NCI-H2029 (cell line): ENCODE measurements around the gene IPO4.

Source experiments
- DNase-seq: peaks from one replicate; lab custom pipeline; 2025; lab: John Stamatoyannopoulos, UW

The IPO4 gene

GRCh38 chr14:24146978-24147760 is 41.4 kb downstream of the IPO4 start, which contains the start of gene RNF31:
Gene RNF31, plus strand, starts transcription at chr14:24147498. Its CDS starts 201 bp downstream, at chr14:24147699.
- DNase-seq = peak; percentile 98

- DNase-seq = peak; percentile 97
Measured at GRCh38 chr14:24146453-24146977, 42.1 kb downstream of the IPO4 start, which contains the start of gene PSME2. Gene PSME2, minus strand, starts transcription at chr14:24146610. Its CDS starts 29 bp downstream, at chr14:24146581.

- DNase-seq = no peak
Measured at GRCh38 chr14:24145690-24146452, 42.7 kb downstream of the IPO4 start.

- DNase-seq = no peak
Measured at GRCh38 chr14:24145219-24145618, 43.4 kb downstream of the IPO4 start.

- DNase-seq = no peak
Measured at GRCh38 chr14:24144451-24144850, 44.2 kb downstream of the IPO4 start.

- DNase-seq = no peak
Measured at GRCh38 chr14:24143511-24143910, 45.1 kb downstream of the IPO4 start.

GRCh38 chr14:24141097-24141880 is 47.3 kb downstream of the IPO4 start, which contains the start of gene EMC9:
Gene EMC9, minus strand, starts transcription at chr14:24141591. Its CDS starts 287 bp downstream, at chr14:24141304.
- peak; percentile 99 for DNase-seq

- no peak for DNase-seq
Measured at GRCh38 chr14:24139272-24139934, 49.2 kb downstream of the IPO4 start.

GRCh38 chr14:24138396-24139271 is 50.0 kb downstream of the IPO4 start:
- no peak for DNase-seq

- no peak for DNase-seq
Measured at GRCh38 chr14:24137529-24138395, 50.9 kb downstream of the IPO4 start.

- DNase-seq = no peak
Measured at GRCh38 chr14:24136684-24137528, 51.7 kb downstream of the IPO4 start.

- peak; percentile 84 for DNase-seq
Measured at GRCh38 chr14:24135834-24136683, 52.6 kb downstream of the IPO4 start, which contains the start of gene PSME1. Gene PSME1, plus strand, starts transcription at chr14:24136194. Its CDS starts 69 bp downstream, at chr14:24136263.

GRCh38 chr14:24135584-24135833 is 53.1 kb downstream of the IPO4 start:
- no peak for DNase-seq

GRCh38 chr14:24133735-24134134 is 54.9 kb downstream of the IPO4 start:
- DNase-seq = no peak

GRCh38 chr14:24132976-24133375 is 55.6 kb downstream of the IPO4 start:
- DNase-seq = no peak

GRCh38 chr14:24132061-24132685 is 56.4 kb downstream of the IPO4 start:
- DNase-seq = peak; percentile 90

- no peak for DNase-seq
Measured at GRCh38 chr14:24131549-24131966, 57.1 kb downstream of the IPO4 start.
